ENCODE data around the gene HELB.
"Not testable (repeated sequence)": the region's sequence is repeated elsewhere in the genome, so short reads cannot be mapped to it uniquely, and the experiment has no call there.

The HELB gene

DNA sequence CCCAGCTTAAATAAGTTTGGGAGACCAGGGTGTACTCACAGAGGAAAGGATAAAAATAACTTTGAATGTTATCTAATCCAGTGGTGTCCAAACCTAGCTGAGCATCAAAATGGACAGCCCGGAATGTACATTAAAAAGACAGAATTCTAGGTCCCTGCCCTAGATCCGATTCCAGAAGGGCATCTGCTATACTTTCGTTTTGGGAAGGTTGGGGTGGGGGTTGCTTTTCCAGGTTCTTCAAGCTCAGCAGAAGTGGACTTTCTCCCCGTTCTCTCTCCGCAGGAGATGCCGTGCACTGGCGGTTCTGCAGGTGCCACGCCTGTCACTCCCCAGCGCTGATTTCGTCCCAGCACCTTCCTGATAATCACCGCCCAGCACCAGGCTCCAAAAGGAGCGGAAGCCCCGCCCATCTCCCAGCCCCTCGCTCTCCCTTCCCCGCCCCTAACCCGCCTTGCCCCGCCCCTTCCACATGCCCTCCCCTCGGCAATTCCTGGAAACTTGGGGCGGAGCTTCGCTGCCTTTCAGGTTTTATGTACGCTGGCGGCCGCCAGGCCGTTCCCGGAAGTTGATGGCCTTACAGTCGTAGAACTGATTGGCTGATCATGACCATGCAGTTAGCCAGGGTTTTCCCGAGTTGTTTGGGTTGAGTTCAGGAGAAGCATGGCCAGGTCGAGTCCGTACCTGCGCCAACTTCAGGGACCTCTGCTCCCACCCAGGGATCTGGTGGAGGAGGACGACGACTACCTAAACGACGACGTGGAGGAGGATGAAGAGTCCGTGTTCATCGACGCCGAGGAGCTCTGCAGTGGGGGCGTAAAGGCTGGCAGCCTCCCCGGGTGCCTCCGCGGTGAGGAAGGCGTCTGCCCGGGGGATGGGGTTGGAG is at the start of gene HELB:
Gene HELB (plus strand): TSS at position 550 of the 883 bp plus-strand sequence. CDS start 111 bp downstream, at position 661.
- peak; percentile 96 for DNase-seq

DNA sequence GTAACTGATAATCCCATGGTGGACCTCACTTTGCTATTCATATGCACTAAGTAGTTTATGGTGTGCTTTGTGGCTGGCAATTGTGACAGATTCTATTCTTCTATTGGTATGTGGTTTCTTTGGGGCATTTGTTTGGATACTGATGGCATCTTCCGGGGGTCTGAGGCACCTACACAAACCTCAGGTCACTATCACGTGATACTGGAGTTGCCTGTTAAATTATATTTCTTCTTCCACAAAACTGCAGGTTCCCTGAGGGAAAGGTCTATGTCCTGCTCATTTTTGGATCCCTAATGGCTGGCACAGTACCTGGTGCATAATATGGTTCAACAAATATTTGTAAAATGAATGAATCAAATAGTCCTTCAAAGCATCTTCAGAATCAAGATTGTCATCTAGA is 49.5 kb upstream of the HELB start:
- DNase-seq = no peak

GRCh38 chr12:66255737-66256136 is 46.6 kb upstream of the HELB start:
- no peak for DNase-seq

GRCh38 chr12:66258011-66258410 is 44.3 kb upstream of the HELB start:
- no peak for DNase-seq

- no peak for DNase-seq
Measured at GRCh38 chr12:66262737-66263136, 39.6 kb upstream of the HELB start.

DNA sequence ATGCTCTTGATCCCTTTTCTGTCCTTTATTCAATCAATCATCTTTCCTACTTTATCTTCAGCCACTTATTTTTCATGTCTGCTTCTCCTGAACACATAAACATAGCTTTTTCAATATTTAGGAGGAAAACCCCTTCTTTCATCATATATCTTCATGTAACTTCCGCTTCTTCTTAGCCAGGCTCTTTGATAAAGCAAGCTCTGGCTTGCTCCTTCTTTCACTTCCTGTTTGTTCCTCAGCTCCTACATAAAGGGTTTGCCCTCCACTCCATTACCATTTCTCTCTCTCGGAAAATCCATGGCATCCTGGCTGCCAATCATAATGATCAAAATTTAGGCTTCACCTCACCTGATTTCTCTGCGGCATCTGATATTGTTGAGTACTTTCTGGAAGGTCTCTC is 33.7 kb upstream of the HELB start:
- peak; percentile 97 for DNase-seq

DNA sequence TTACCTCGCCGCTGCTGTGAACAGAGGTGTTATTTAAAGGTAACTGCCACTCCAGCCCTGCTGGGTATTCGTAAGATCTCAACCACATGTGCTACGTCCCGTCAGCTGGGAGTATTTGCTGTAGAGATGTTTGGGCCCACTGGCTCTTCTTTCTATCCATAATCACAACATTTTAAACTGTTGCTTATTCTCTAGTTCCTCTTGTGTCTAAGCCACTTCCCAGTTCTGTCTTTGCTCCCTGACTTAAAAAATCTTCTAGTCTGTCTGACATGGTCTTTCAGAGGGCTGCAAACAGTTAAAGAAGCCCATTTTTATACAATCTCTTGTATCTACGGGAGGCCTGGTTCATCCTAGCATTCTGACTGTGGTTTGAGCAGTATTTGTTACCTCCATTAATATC is 33.2 kb upstream of the HELB start:
- DNase-seq = peak; percentile 78

DNA sequence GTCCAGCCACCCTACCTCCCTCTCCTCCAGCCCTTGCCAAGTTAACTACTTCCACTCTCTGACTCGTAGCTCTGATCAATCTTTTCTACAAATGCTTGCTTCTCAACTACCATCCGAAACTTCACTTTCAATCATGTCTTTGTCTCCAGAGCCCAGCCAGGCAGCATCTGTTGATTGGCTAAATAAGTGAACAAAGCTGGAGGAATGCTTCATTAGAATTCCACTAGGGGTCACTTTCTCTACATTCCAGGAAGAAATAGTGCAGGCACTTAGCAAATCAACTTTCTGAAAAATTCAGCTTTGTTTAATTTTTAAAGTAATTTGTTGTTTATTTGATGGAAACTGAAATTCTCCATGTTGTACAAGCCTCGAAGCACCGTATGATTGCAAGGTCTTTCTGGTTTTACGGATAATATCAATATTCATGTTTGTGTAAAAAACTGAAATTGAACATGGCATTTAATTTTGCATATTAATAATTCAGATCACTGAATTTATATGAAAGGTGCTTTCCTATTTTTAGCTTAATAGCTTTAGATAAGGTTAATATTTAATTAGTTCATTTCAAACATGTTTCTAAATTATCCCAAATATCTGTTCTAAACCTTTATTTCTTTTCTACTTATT is 32.4 kb upstream of the HELB start:
- peak; percentile 86 for DNase-seq

- no peak for DNase-seq
Measured at GRCh38 chr12:66270613-66271012, 31.7 kb upstream of the HELB start.

DNA sequence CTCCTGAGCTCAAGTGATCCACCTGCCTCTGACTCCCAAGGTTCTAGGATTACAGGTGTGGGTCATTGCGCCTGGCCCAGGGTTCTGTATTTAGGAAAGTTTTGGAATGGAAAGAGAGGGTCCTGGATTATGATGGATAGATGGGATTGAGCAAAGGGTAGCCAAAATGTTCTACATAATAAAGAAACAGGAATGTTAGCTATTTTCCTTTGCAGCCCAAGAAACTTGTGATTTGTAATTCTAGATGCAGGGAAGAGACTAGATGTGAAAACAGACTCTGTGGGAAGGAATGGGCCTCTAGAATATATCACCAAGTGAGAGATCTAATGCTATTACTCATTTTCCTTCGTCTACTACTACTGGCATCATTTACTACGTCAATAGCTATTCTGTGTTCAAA is 29.6 kb upstream of the HELB start:
- DNase-seq = no peak

DNA sequence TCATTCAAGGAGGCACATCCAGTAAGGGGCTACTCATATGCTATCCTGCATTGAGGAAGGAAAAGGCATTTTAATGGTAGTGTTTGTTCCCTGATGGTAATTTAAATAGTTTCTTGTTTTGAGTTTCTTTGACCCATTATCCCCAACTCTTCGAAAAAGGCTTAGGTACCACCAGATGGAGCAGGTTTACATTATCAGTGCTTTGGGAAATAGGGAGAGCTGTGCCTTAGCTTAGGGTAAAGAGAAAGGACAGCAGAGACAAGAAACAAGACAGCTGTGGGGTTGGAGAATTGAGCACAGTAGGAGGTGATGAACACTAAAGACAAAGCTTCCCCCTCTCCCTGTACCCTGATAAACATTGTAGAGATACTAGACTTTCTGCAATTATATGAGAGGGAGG is 29.1 kb upstream of the HELB start:
- DNase-seq = no peak

GRCh38 chr12:66275040-66275439 is 27.3 kb upstream of the HELB start:
- peak; percentile 28 for DNase-seq

DNA sequence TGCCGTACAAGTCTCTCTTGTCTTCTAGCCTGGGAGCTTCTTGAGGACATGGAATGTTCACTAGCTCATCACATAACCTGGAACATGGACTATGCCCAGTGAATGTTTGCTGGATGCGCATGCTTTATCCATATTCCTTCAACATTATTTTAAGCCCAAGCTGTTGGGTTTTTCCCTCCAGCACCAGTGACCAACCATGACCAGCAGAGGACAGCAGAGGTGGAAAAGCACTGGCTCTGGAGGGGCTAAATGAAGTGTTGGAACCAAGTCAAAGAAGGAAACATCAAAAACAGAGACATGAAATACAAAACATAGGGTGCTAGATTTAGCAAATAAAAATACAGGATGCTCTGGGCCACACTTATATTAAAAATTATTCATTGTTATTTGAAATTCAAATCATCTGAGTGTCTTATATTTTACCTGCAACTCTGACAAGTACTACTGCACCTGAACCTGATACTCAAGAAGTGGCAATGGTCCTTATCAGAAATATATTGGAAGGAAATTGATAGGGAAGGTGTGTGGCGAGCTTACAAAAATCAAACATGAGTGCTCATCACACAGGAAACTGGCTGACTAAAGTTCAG is 23.1 kb upstream of the HELB start:
- DNase-seq = peak; percentile 59

DNA sequence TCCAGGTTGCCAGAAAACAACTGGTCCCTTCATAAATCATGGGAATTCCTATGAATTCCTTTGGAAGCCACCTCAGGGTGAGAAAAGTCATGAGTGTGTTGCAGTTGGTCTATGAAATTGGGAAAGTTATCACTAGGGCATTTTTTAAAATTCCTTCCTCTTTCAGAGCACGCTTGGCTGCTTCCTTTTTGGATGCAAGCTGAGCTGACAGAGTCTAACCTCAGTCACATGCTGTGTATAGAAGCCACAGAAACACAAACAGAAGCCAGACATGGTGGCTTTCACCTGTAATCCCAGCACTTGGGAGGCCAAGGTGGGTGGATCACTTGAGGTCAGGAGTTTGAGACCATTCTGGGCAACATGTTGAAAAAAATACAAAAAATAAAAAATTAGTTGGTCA is 21.7 kb upstream of the HELB start:
- DNase-seq = peak; percentile 79

DNA sequence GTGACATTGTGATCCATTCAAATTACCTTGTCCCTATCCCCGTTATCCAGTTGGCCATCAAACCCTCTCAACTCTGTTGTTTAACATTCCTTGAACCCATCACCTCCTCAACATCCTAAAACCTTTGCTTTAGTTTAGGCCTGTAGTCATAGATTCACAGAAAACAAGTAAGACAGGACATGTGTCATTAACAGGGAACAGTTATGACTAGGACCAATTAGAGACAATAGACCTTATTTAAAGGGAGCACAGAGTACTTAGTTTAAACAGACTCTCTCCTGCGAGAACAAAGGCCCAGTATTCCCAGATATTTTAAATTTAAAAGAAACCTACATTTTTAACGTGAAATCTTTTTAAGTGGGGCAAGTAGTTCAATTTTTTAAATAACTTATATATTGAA is 20.0 kb upstream of the HELB start:
- no peak for DNase-seq

DNA sequence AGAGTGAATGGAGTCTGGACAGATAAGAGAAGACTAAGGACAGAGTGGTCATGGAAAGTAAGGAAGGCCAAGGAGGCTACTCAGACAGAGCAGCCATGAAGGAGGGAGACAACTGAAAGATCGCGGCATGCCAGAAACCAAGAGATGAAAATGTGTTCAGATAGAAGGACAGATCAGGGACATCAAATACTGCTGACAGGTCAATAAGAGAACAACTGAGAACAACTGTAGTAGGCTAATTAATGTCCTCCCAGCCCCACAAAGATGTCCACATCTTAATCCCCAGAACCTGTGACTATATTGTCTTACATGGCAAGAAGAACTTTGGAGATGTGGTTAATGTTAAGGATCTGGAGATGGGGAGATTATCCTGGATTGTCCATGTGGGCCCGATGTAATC is 15.0 kb upstream of the HELB start:
- no peak for DNase-seq

- DNase-seq = no peak
Measured at GRCh38 chr12:66288121-66288520, 14.2 kb upstream of the HELB start.

- no peak for DNase-seq
Measured at GRCh38 chr12:66289485-66289884, 12.8 kb upstream of the HELB start.

- DNase-seq = no peak
Measured at GRCh38 chr12:66290716-66291200, 11.5 kb upstream of the HELB start.

- no peak for DNase-seq
Measured at GRCh38 chr12:66296176-66296683, 6.1 kb upstream of the HELB start.

GRCh38 chr12:66297080-66297479 is 5.2 kb upstream of the HELB start:
- DNase-seq = no peak

- no peak for DNase-seq
Measured at GRCh38 chr12:66297923-66298322, 4.4 kb upstream of the HELB start.

- DNase-seq = no peak
Measured at GRCh38 chr12:66302827-66303169, 505 bp downstream of the HELB start.

DNA sequence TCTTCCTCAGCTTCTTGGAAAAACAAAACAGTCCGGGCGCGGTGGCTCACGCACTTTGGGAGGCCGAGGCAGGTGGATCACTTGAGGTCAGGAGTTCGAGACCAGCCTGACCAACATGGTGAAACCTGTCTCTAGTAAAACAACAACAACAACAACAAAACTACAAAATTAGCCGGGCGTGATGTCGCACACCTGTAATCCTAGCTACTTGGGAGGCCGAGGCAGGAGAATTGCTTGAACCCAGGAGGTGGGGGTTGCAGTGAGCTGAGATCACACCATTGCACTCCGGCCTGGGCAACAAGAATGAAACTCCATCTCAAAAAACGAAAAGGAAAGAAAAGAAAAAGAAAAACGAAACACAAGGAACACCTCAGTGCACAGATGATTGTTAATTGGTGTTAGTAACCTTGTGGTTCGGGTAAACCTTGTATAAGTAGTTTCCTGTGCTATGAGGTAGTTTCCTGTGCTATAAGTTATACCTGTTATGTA is 1.1 kb downstream of the HELB start:
- not testable (repeated sequence) for DNase-seq
